ENCODE data around the gene DEFB124.

GRCh38 chr20:31446084-31446819, 28.7 kb downstream of the DEFB124 start:
- no peak for TF ChIP-seq CTCF (IDR thresholded peaks at IDR 0.05)
- TF ChIP-seq EZH2 (IDR thresholded peaks at IDR 0.05): no peak

Measured in neural progenitor cell (in vitro differentiated cells).